HFF-Myc (cell line): ENCODE measurements around the gene ANKRD6.

Experiments used
- DNase-seq: peaks from one replicate; pipeline ENCODE4 v3.0.0-alpha.2; 2011; ENCODE audit warnings: low read depth; ENCODE audit errors: extremely low read depth
- H3K4me3 ChIP-seq: replicated peaks from 2 replicates; pipeline ENCODE4 v1.5.1; 2011; ENCODE audit warnings: low read depth, mild to moderate bottlenecking, control low read depth, low read length
- CTCF ChIP-seq: IDR thresholded peaks from 2 replicates; pipeline ENCODE4 v1.5.1; 2012; ENCODE audit warnings: mild to moderate bottlenecking, low read depth, low read length, control low read depth; ENCODE audit errors: missing control alignments

ANKRD6 gene

DNA sequence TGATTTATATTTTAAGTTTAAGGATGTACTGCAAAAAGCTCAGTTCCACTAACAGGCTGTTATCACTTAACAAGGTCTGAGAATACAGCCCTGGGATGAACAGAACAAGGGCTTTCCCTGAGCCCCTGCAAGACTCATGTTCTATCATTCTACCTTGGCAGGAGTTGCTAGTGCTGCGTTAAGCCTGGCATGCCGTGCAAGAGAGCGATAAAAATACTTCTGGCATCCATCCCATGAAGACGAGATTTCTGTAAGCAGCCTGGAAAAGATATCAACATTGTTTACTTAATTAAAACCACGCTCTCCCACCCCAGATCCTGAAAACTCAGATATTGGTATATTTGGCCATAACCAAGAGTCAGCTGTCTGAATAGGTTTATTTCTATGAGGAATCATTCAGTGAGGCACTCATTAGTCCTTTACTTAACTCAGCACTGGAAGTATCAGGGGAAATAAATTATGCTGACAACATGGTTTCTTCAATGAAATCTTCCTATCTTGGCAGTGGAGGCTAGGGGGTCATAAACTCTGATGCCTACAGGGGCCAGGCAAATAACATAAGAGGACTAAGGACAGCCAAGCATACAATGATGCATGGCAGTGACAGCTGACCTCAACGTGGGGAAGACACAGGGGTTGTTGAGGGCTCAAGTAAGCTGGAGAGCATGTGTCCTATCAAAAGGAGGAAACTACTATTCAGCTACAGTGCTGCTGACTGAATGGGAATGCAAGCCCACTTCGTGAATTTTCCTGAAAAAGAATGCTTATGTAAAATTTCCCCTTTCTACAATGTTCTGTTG lies 243.2 kb downstream of the ANKRD6 start:
- no peak for TF ChIP-seq CTCF
- H3K4me3 ChIP-seq, result no peak overlapping the region
- peak; percentile 15 for DNase-seq

GRCh38 chr6:89678531-89678930 lies 245.6 kb downstream of the ANKRD6 start:
- no peak overlapping the region for H3K4me3 ChIP-seq
- DNase-seq, result no peak
- no peak for TF ChIP-seq CTCF

GRCh38 chr6:89679215-89680120 lies 246.5 kb downstream of the ANKRD6 start:
- TF ChIP-seq CTCF, result no peak

DNA sequence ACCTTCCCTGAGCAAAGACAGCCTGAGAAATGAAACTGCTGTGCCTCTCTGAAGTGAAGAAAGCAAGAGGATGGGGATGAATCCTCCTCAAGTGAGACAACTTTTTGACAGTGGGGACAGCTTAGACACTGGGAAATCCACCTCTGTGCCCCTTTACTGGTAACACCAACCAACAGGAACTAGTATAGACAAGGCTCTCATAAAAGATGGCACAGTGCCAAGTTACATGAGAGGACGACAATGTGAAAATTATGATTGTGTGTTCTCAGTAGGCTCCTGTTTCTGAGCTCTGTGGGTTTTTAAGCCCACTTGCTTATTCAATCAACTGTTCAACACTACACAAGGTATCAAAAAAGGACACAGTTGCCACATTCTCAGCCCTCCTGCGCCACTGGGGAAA lies 247.2 kb downstream of the ANKRD6 start:
- no peak for TF ChIP-seq CTCF
- no peak overlapping the region for H3K4me3 ChIP-seq
- no peak for DNase-seq

More at GRCh38 chr6:89679215-89680120, 246.5 kb downstream of the ANKRD6 start:
- no peak for DNase-seq
- H3K4me3 ChIP-seq, result no peak overlapping the region

- TF ChIP-seq CTCF, result no peak
- no peak overlapping the region for H3K4me3 ChIP-seq
- no peak for DNase-seq
Observed at GRCh38 chr6:89680551-89680950, 247.6 kb downstream of the ANKRD6 start.

DNA sequence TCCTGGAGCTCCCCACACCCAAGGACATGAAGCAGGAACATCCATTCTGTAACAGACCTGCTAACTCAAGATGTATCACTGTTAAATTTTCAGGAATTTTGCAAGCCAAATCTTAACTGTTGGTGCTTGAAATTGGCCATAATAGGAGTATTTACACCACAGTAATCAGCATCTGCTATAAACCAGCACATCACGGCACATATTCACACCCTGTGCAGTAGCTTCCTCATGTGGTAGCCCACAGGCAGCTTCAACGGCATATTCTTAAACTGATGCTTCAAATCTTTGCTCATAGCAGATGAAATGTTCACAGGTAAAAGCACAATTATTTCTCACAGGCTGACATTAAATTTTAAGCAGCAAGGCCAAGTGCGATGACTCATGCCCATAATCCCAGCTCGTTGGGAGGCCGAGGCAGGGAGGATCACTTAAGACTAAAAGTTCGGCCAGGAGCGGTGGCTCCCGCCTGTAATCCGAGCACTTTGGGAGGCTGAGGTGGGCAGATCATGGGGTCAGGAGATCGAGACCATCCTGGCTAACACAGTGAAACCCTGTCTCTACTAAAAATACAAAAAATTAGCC lies 249.1 kb downstream of the ANKRD6 start:
- TF ChIP-seq CTCF, result no peak

More for the DNA sequence above, 249.1 kb downstream of the ANKRD6 start:
- no peak overlapping the region for H3K4me3 ChIP-seq
- no peak for DNase-seq
